HG03575 (cell line): Measurements from ENCODE around the gene NDST1.
A peak's percentile ranks its signal among the peaks of the same experiment; 100 is the strongest.

Experiments used
- ATAC-seq: cut with Tn5 transposase; IDR thresholded peaks from one replicate; pipeline ENCODE4 v1.9.1; 2021; ENCODE audit not compliant: unreplicated experiment, insufficient number of reproducible peaks, low FRiP score; ENCODE audit errors: extremely low read depth

Gene NDST1

DNA sequence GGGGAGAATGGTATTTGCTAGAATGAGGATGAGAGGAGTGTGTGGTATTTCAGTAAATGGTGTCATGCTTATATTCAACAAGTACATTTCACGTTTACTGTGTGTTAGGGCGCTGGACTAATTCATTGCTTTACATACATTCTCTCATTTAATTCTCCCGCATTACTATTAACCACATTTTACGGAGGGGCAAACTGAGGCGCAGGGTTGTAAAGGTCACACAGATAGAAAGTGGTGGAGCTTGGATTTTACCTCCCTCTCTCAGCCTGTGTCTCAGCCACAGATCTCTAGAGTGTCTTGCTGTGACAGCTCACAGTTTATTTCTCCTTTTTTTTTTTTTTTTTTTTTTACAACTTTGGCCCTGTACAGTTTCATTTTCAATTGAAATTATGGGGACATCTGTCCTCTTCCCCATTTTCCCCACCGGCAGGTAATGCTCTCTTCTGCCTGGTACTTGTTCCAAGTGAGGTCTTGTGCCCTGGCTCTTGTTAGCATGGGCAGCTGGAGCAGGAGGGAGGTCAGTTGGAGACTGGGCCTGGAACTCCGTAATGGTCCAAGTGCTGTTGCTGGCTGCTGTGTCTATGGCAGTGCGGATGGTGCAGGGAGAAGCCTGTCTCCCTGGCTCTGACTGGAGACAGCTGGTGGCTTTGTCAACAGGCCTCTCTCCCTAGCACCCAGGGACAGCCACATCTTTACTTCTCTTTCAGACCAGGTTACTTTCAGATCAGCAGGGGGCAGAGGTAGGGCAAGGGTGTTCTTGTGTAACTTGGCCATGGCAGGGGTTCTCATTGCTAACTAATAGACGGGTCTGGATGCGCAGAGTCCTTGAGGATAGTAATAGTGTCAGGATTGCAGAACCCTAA is 20.5 kb upstream of the NDST1 start:
- no peak for ATAC-seq

DNA sequence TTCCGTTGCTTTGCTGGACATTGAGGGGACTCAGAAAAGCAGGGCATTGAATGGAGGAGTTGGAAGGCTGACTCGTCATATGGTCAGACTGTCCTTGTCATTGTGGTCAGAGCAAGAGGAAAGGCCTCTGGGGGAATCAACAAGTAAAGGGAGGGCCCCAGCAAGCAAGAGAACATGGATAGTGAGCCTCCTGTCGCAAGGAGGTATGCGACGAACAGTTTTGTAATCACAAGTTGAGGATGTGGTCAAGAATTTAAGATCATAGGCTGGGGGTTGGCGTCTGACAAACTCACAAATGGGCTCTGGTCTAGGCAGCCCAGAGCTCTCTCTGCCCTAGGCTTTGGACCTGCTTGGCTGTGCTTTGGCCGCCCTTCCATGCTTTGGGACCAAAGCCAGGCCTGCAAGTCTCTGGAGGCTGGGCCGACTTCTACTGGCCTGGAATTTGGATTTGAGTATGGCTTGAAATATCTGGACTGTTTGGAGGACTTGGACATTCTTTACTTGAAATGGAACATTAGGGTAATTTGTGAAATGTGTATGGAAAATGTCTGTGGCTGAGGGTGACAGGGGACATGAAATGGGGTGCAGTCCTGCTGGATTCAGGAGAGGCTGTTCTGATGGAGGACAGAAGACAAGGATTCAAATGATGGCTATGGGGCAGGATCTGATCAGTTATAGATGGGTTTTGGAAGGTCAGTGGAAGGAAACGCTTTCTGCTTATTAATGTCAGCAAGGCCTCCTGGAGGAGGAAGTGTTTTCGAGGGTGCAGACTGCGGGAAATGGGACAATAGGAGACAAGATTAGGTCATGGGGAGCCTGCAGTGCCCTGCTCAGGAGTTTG is 19.2 kb upstream of the NDST1 start:
- ATAC-seq: no peak

DNA sequence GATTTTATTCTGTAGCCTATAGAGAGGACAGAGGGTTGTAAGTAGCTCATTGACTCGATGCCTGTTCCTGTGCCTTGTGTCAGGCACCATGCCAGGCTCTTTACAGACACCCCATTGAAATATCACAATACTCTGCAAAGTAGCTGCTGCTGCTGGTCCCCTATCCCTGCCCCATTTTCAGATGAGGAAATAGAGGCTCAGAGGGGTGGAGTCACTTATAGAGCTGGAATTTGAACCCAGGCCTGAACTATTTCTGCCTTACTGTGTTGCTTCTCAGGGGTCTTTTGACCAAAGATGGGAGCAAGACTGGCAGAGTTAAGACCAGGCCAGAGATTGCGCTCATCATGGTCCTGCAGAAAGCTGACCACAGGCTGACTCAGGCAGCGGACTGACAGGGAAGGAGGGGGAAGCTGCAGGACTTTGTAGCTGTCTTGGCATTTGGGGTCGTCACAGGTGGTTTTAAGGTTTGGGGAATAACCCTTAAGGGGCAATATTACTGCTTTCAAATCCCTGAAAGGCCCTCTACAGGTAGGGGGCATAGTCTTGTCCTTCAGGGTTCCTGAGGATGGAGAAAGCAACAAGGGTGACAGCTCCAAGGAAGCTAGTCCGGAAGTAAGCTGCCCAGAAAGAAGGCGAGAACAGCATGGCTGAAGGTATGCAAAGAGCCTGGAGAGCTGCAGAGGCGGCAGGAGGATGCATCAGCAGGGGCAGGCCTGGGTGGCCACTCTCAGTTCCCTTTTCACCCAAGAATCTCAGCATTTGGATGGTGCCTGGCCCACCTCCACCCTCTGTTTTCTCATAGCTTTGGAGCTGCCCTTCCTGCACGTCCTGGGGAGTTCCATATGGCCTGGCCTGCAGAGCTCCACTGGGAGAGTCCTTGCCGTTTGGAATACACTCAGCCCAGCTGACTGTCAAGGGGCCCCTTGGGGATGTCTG is 18.3 kb upstream of the NDST1 start:
- peak; percentile 79 for ATAC-seq

DNA sequence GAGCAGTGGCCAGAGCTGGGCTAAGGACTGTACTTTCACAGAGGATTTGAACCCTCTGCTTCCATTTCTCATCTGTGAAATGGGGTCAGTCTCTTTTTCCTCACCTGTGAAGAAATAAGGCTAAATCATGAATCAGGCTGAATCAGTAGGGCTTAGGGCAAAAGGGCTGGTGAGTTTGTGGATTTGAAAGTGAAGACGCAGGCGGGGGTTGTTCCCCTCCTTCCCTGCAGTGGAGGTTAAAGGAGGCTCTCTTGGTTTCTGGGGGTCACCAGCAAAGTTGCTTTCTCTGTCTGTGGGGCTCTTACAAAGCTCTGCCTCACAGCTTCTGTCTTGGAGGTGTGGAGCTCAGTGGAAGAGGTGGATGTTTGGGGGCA is 17.6 kb upstream of the NDST1 start:
- no peak for ATAC-seq

DNA sequence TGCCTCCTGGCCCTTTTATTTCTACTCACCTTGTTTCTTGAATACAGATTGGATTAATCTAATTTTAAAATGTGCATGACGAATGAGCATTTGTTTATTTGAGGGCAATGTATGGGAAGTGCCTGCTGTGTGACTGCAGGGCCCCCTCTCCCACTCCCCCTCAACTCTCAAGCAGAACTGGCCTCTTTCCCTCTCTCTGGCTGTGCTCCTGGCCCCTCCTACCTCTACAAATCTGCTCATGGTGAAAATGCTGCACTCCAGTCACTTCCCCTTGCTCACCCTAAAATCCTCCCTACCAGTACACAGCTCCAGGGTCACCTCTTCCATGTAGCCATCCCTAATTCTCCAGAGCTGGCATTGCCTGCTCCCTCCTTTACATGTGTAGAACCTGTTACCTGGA is 17.2 kb upstream of the NDST1 start:
- no peak for ATAC-seq

DNA sequence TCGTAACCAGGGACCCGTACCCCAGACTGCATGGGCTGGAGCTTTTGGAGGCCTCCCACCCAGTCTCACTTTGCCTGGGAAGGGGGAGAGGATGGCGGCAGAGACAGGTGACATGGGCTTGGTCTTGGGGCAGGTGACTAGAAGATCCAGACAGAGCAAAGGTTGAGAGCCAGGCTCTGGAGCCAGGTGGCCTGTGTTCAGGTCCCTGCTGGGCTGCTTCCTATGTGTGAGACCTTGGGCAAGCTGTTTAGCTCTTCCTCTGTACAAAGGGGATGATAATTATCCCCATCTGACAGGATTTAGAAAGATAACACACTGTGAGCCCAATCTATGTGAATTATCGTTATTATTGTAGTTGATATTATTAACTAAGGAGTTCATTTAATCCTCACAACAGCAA is 16.1 kb upstream of the NDST1 start:
- ATAC-seq: no peak

DNA sequence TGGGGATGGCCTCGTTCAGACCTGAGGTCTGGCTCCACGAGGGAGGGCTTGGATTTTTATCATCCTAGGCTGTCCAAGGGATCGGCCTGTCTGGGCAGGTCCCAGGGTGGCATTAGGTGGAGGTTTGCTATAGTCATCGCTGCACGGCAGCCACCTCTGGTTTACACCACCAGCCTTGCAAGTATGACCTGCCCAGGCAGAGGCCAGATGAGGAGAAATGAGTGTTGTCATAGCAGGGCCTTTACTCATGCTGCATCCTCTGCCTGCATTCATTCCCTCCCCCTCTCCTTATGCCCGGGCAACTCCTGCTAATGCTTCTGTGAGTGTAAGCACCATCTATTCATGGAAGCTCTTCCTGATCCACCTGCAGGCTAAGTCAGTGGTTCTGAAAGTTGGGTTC is 15.3 kb upstream of the NDST1 start:
- no peak for ATAC-seq

DNA sequence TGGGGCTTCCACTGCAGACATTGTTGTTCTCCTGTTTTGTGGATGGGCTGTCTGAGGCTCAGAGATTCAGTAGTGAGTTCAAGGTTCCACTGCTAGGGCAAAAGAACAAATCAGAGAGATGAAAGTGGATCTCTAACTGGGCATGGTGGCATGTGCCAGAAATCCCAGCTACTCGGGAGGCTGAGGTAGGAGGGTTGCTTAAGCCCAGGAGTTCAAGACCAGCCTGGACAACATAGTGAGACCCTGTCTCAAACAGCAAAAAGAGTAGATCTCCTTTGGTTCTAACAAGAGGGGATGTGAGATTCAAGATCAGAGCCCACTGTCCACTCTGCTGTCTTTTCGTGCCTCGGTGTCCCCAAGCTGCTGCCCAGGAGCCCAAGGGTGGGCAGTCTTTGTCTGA is 11.8 kb upstream of the NDST1 start:
- ATAC-seq: no peak

DNA sequence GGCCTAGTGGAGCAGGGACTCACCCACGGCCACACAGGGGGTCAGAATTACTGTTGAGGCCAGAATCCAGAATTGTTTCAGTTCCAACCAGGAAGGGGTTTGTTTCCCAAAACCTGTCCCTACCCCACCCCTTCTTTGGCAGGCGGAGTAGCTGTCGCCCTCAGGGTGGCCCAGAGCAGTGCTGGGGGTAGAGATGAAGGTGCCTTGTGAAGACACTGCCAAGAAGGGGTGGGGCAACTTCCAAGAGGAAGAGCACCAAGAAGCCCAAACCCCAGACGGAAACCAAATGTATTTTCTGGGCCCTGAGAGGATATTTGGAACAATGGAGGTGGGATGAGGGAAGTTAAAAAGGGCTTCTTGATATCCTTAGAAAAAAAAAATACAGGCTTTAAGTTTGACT is 11.4 kb upstream of the NDST1 start:
- ATAC-seq: no peak

DNA sequence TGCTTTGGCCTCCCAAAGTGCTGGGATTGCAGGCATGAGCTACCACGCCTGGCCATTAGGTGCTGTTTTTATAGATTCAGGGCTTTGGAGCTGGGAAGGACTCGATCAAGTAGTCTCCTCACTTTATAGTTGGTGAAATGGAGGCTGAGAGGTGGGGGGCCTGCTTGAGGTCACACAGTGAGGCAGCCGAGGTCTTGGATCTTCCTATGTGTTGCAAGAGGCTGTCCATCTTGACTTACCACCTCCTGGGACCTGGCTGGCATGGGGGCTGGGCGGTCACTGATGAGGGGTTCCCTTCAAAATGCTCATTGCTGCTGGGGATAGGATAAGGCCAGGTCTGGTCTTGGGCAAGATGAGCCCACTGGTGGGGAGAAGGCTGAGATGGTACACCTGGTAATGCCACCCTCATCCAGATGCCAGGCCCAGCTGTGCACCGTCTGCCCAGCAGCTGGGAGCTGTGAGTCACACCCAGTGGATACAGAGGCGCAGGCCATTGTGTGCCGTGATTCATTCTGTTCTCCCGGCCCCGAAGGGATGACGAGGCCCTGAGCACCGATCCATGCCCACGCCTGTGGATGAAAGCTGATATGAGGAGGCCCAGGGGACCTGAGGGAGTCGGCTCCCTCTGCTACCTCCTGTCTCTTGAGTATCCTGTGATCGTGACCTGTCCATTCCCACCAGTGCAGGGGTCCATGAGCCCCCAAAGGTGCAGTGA is 10.5 kb upstream of the NDST1 start:
- no peak for ATAC-seq

DNA sequence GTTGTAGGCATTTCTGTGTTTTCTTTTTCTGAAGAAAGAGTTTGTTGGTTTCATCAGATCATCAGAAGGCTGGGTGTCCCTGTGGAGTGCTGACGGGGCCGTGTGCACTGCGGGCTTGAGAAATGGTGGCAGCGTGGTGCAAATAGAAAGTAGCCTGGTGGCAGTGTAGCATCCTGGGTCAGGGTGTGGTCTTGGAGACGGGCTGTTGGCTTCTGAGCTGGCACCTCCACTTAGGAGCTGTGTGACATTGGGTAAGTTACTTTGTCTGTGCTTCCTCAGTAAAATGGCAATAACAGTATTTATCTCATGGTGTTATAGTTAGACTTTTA is 10.0 kb upstream of the NDST1 start:
- ATAC-seq: no peak

DNA sequence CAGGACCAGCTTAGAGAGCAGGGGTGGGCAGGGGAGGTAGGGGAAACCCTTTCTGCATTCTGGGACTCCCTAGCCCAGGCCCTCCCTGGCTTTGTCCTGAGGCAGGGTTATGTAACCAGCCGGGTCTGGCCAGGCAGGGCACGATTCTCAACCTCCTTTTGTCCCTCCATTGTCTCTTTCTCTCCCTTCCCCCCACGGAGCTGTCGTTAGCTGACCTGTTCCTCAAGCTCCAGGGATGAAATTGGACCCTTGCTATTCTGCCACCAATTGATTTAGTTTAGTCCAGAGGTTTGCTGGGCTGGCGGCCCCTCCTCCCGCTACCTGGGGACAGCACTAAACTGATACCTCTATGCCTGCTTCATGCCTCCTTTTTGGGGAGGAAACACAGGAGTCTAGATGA is 9.4 kb upstream of the NDST1 start:
- no peak for ATAC-seq

DNA sequence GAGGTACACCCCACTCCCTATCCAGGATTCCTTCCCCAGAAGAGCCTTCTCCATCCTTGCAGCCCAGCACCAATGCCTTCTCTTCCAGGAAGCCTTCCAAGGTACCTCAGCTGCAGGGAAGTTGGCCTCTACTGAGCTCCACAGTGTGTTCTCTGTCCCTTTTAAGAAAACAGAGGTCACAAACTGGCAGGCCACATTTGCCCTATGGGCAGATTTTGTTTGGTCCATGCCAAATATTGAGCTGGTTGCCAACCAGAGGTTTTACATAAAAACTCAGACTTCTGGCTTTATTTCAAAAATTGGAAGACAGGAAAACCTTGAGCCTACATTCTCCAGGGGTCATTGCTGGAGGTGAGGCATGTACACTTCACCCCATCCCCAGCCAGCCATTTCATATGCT is 9.0 kb upstream of the NDST1 start:
- no peak for ATAC-seq

DNA sequence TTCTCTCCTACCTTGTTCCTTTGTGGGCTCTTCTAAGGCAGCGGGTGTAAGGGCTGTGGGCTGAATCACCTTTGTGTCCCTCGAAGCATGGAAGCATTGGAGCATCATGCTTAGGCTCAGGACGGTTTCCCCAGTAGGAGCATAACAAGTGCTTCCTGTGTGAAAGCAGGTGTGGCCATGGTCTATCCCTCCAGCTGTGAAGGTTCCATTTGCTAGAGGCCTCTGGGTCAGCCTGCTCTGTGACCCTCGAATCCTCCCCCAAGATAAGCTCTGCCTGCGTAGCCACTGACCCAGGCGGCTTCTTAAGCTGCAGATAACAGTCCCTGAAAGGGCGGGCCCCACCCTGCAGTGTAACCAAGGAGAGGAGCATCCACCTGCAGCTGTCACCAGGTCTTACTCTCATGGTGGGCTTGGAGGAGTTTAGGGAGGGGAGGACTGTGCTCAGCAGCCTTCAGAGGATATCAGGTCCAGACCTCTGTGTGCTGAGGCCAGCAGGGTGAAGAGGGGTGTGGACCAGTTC is 8.4 kb upstream of the NDST1 start:
- no peak for ATAC-seq

DNA sequence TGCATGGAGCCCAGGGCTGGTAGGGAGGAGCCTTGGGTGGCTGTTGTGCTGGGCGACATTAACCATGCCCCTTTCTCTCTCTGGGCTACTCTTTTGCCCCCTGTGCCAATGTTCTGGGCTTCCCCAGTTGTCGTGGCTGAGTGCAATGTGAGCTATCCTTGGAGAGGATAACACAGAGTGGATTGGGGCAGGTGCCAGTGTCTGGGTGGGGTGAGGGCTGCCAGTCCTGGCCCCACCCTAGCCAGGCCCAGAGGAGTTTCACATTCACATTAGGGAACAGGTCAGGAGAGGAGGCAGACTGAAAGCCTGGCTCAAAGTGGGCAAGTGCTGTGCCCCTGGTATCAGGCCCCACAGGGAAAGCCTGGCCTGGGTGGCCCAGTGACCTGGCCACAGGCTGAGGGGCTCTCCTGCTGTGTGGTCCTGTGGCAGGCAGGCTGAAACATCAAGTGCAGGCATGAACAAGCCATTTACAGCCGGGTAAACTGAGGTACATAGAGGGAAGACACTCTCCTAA is 7.5 kb upstream of the NDST1 start:
- ATAC-seq: no peak

DNA sequence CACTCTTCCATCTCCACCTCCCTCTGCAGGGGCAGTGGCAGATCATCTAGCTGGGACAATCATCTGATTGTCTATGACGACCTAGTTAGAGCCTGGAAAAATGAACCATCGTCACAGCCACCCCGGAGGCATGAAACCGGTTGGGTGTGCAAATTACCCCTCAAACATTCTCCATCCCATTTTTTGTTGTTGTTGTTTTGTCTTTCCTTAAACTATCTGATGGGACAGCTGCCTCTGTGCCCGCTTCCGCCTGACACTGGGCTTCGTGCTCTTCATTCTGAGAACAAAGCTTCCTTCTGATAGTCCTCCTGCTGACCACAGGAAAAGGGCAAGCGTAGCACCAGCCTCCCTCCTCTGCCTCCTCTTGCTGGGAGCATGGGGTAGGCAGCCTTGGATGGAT is 7.0 kb upstream of the NDST1 start:
- ATAC-seq: no peak

DNA sequence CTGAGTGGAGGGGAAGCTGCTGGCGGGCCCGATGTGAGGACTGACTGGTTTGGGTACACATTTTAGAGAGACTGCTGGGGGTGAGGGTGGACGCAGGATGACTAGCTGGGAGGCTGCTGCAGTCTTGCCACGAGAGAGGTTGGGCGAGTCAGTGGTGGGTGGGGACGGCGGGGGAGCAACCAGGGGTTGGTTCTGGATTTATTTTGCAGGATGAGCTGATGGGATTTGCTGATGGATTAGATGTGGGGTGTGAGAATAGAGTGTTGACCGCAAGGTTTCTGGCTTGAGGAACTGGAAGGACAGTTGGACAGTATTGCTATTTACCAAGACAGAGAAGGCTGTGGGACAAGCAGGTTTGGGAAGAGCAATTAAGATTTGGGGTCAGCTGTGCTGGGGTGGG is 5.8 kb upstream of the NDST1 start:
- ATAC-seq: no peak

DNA sequence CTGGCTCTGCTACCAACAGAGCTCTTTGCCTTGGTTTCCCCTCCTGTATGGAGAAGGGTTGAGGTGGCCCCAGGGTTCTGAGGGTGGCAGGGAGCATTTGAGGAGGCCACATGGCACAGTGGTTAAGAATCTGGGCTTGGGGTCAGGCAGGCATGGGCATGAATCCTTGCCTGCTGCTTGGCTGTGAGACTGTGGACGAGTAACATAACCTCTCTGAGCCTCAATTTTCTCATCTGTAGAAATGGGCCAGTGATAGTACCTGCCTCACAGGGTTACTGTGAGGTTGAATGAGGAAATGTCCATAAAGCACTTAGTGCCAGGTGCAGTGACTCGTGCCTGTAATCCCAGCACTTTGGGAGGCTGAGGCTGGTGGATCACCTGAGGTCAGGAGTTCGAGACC is 5.1 kb upstream of the NDST1 start:
- ATAC-seq: no peak

DNA sequence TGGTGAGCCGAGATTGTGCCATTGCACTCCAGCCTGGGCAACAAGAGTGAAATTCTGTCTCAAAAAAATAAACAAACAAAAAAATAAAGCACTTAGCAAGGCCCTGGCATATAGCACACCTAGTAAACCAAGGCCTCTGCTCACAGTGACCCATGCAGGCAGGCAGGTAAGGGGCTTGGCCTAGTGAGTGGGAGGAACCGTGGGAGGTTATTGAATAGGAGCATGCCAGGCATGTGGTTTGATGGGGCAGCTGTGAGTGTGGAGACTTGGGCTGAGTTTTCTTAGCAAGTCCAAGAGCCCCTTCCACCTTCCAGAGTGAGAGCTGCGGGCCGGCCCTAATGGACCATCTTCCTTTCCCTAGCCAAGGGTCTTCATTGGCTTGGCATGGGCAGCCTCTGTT is 4.5 kb upstream of the NDST1 start:
- no peak for ATAC-seq
